ENCODE results near the gene CCDC74A.
"Not testable (repeated sequence)": the region's sequence is repeated elsewhere in the genome, so short reads cannot be mapped to it uniquely, and the experiment has no call there.

The CCDC74A gene

DNA sequence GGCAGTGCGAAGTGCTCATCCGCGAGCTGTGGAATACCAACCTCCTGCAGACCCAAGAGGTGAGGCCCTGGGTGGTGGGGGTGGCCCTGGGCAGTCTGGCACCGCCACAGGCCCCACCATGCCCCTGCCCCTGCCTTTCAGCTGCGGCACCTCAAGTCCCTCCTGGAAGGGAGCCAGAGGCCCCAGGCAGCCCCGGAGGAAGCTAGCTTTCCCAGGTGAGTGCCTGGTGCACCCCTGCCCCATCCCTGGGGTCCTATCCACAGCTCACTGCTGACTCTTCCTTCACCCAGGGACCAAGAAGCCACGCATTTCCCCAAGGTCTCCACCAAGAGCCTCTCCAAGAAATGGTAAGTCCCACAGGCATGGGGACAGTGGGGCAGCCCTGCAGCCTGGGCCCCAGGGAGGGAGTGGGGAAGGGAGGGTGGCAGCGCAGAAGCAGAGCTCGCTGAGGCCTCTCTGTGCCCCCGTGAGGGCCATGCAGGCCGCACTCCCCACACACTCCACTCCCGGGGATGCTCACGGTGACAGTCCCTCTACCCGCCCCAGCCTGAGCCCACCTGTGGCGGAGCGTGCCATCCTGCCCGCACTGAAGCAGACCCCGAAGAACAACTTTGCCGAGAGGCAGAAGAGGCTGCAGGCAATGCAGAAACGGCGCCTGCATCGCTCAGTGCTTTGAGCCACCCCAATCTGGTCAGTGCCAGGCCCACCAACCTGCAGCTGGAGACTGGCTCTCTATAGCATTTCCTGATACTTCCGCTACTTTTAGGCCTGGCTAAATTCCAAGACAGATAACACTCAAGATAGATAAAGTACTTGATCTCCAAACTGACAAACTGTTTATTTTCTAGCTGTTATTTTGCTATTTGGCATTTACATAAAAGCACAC, 5.3 kb downstream of the CCDC74A start:
- H3K9me3 ChIP-seq (ENCODE audit: control insufficient read depth, insufficient read depth, low read length); H3K36me3 ChIP-seq (ENCODE audit: insufficient read depth, low read length); H3K4me1 ChIP-seq (ENCODE audit: insufficient read depth, low read length); H3K9ac ChIP-seq (ENCODE audit: low read depth, low read length): not testable (repeated sequence)

DNA sequence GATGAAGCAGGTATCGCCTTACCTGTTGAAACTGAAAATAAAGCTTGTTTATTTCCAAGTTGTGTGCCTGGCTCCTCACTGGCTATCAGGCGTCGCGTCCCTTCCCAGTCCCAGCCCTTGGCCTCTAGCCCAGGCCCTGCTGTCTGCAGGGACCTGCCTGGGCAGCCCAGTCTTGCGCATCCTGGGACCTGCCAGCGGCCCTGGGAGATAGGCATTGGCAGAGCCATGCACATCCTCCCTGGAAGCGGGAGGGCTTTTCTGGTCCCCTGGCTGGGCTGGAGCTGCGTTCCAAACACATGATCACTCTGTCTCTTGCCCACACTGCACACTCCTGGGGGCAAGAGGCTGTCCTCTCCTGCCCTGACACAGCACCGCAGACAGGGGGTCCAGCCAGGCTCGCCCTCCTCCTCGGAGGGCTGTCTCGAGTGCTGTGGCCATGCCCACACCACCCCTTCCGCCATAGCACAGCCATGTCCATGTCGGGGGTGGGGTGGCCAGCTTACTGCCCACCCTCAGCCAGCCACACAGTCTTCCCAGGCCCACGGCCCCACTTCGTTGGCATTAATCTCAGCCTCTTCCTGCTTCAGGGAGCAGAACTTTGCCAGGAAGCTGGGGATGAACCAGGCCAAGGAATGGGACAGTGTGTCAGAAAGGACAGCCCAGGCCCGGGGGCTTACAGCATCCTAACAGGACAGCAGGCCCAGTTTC, 6.1 kb downstream of the CCDC74A start:
- not testable (repeated sequence) for H3K36me3 ChIP-seq (ENCODE audit: insufficient read depth, low read length); H3K4me1 ChIP-seq (ENCODE audit: insufficient read depth, low read length); H3K9ac ChIP-seq (ENCODE audit: low read depth, low read length); H3K9me3 ChIP-seq (ENCODE audit: control insufficient read depth, insufficient read depth, low read length)

- not testable (repeated sequence) for H3K9ac ChIP-seq (ENCODE audit: low read depth, low read length); H3K9me3 ChIP-seq (ENCODE audit: control insufficient read depth, insufficient read depth, low read length); H3K4me1 ChIP-seq (ENCODE audit: insufficient read depth, low read length); H3K36me3 ChIP-seq (ENCODE audit: insufficient read depth, low read length)
Measured at GRCh38 chr2:131534317-131534672, 6.6 kb downstream of the CCDC74A start.

DNA sequence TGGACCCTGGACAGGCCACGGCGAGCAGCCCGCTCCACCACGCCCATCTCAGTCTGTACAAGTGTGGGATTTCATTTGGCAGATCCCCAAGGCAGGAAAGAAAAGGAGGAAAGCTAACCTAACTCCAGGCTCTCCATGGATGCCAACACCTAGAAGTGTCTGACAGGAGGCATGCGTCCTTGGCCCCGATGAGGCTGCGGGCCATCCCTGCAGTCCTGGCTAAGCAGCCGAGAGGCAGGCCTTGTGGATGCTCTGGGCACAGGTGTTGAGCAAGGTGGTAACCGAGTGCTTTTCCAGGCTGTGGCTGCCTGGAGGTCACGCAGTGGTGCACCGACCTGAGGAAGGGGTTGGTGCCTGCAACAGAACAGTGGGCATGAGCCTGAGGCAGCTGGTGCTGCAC, 7.3 kb downstream of the CCDC74A start:
- H3K9ac ChIP-seq (ENCODE audit: low read depth, low read length); H3K4me1 ChIP-seq (ENCODE audit: insufficient read depth, low read length); H3K9me3 ChIP-seq (ENCODE audit: control insufficient read depth, insufficient read depth, low read length); H3K36me3 ChIP-seq (ENCODE audit: insufficient read depth, low read length): not testable (repeated sequence)

- Histone ChIP-seq H3K9me3 (ENCODE audit: control insufficient read depth, insufficient read depth, low read length) (no peaks in the 10 kb centered on the region), H3K36me3 (ENCODE audit: insufficient read depth, low read length) (no peaks in the 10 kb centered on the region), H3K9ac (ENCODE audit: low read depth, low read length) (no peak overlapping the region), H3K4me1 (ENCODE audit: insufficient read depth, low read length) (no peaks in the 10 kb centered on the region)
Measured at GRCh38 chr2:131535526-131535925, 7.8 kb downstream of the CCDC74A start.

GRCh38 chr2:131535951-131536826, 8.5 kb downstream of the CCDC74A start:
- not testable (repeated sequence) for H3K4me1 ChIP-seq (ENCODE audit: insufficient read depth, low read length); H3K9me3 ChIP-seq (ENCODE audit: control insufficient read depth, insufficient read depth, low read length); H3K9ac ChIP-seq (ENCODE audit: low read depth, low read length); H3K36me3 ChIP-seq (ENCODE audit: insufficient read depth, low read length)

GRCh38 chr2:131536841-131537240, 9.2 kb downstream of the CCDC74A start:
- not testable (repeated sequence) for H3K9ac ChIP-seq (ENCODE audit: low read depth, low read length); H3K36me3 ChIP-seq (ENCODE audit: insufficient read depth, low read length); H3K4me1 ChIP-seq (ENCODE audit: insufficient read depth, low read length); H3K9me3 ChIP-seq (ENCODE audit: control insufficient read depth, insufficient read depth, low read length)

- H3K9me3 ChIP-seq (ENCODE audit: control insufficient read depth, insufficient read depth, low read length); H3K9ac ChIP-seq (ENCODE audit: low read depth, low read length); H3K4me1 ChIP-seq (ENCODE audit: insufficient read depth, low read length); H3K36me3 ChIP-seq (ENCODE audit: insufficient read depth, low read length): not testable (repeated sequence)
Measured at GRCh38 chr2:131538856-131539255, 11.2 kb downstream of the CCDC74A start.

DNA sequence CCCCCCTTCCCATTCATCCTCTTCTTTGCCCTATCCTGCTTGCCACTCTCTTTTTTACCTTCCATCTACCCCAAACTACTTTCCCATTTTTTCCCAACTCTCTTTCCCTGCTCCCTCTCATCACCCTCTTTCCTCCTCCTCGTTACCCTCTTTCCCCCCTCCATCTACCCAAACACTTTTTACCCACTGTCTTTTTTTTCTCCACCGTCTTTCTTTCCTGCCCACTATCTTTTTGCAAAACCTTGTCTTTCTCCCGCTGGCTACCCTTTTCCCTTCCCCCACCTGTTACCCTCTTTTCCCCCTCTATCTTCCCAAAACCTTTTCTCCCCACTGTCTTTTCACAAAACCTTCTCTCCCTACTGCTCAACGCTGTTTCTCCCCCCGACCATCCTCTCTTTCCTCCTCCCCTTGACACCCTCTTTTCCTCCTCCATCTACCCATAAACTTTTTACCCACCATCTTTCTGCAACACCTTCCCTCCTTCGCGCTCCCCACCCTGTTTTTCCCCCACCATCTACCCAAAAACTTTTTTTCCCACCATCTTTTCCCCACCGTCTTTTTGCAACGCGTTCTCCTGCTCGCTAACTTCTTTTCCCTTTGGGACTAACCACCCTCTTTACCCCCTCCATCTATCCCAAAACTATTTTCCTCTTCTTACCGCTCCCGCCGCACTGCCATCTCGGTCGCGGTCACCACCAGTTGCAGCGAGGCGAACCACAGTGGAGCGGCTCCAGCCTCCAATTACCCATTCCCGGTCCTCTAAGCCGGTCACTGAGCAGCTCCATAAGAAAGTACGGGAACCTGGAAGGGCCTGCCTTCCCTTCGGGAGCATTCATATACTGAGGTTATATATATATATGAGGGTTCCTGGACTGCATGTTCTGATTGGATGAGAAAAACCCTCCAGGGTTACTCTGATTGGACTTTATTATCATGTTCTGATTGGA, 15.0 kb downstream of the CCDC74A start:
- no peaks in the 10 kb centered on the region for H3K4me1 ChIP-seq (ENCODE audit: insufficient read depth, low read length)
- no peaks in the 10 kb centered on the region for H3K36me3 ChIP-seq (ENCODE audit: insufficient read depth, low read length)
- H3K9me3 ChIP-seq (ENCODE audit: control insufficient read depth, insufficient read depth, low read length): no peaks in the 10 kb centered on the region
- no peak overlapping the region for H3K9ac ChIP-seq (ENCODE audit: low read depth, low read length)

DNA sequence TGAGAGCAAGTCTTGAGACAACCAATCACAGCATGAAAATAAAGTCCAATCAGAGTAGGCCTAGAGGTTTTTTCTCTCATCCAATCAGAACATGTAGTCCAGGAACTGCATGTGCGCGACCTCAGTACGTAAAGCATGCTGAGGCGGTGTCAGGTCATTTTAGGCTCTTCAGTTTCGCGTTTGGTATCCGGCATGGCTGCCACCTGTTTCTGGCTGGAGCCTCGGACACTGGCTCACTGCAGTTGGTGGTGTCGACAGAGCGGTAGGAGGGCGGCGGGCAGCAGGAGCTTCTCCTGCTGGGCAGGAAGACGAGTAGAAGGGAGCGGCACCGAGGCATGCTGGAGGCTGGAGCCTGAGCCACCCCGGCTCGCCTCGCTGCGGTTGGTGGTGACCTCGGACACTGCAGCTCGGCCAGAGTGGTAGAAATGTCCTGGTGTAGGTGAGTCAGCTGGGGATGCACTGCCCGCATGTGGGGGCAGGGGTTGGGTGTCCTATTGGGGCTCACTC, 15.8 kb downstream of the CCDC74A start:
- no peaks in the 10 kb centered on the region for H3K4me1 ChIP-seq (ENCODE audit: insufficient read depth, low read length)
- no peak overlapping the region for H3K9ac ChIP-seq (ENCODE audit: low read depth, low read length)
- no peaks in the 10 kb centered on the region for H3K36me3 ChIP-seq (ENCODE audit: insufficient read depth, low read length)
- no peaks in the 10 kb centered on the region for H3K9me3 ChIP-seq (ENCODE audit: control insufficient read depth, insufficient read depth, low read length)

- not testable (repeated sequence) for H3K9ac ChIP-seq (ENCODE audit: low read depth, low read length); H3K9me3 ChIP-seq (ENCODE audit: control insufficient read depth, insufficient read depth, low read length); H3K4me1 ChIP-seq (ENCODE audit: insufficient read depth, low read length); H3K36me3 ChIP-seq (ENCODE audit: insufficient read depth, low read length)
Measured at GRCh38 chr2:131544006-131544812, 16.5 kb downstream of the CCDC74A start.

DNA sequence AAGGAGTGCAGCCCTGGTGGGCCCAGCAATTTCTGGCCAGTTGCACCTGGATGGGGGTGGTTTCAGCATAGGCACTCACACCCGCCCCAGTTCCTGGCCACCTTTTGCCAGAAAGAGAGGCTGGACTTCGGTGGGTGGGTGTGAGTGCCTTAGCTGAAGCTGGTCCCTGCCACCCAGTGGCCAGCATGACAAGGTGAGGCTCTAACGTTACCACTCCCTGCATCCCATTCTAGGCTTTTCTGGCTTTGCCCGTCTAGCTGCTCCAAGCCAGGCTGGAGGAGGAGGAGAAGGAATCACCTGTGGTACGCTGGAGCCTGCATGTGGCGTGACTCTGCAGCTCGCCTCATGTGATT, 17.1 kb downstream of the CCDC74A start:
- H3K4me1 ChIP-seq (ENCODE audit: insufficient read depth, low read length); H3K9ac ChIP-seq (ENCODE audit: low read depth, low read length): not testable (repeated sequence)

GRCh38 chr2:131552871-131553270, 25.2 kb downstream of the CCDC74A start:
- Histone ChIP-seq H3K9ac (ENCODE audit: low read depth, low read length) (no peak overlapping the region), H3K9me3 (ENCODE audit: control insufficient read depth, insufficient read depth, low read length) (no peaks in the 10 kb centered on the region), H3K4me1 (ENCODE audit: insufficient read depth, low read length) (no peaks in the 10 kb centered on the region), H3K36me3 (ENCODE audit: insufficient read depth, low read length) (no peaks in the 10 kb centered on the region)

More for the DNA sequence above, 17.1 kb downstream of the CCDC74A start:
- not testable (repeated sequence) for H3K9me3 ChIP-seq (ENCODE audit: control insufficient read depth, insufficient read depth, low read length); H3K36me3 ChIP-seq (ENCODE audit: insufficient read depth, low read length)

Measured in ES-I3 (cell line).